A549 (cell line): ENCODE measurements around the gene RAPGEF2. TPM values are rescaled to one million over a fixed set of nuclear protein-coding genes. Genes with fewer than 3 reads are reported as not detected.
"Not testable (repeated sequence)": the region's sequence is repeated elsewhere in the genome, so short reads cannot be mapped to it uniquely, and the experiment has no call there.

Source experiments
- ATAC-seq, 2 experiments: fragments of 200-7000 bp in 1 of 2; fragments of >200 bp in 1 of 2; cut with Nextera tagmentation in 1 of 2; cut with Tn5 transposase in 1 of 2; 3 replicates each; pipeline versions ENCODE4 v1.8.0 to v1.9.1; 2018 to 2020; ENCODE audit warnings: mild to moderate bottlenecking in 1 of 2, moderate library complexity in 1 of 2
- CTCF ChIA-PET: fragments of 300-600 bp; sonication (Branson Sonifier 250); formaldehyde crosslinking; extraction: SDS; loops from one replicate; lab custom pipeline; 2021; ENCODE audit warnings: antibody characterized with exemption, inconsistent platforms; lab: Yijun Ruan, JAX
- POLR2A ChIA-PET: fragments of 350-600 bp; formaldehyde crosslinking; extraction: SDS; loops from one replicate; lab custom pipeline; 2021; ENCODE audit warnings: antibody characterized with exemption, inconsistent platforms; lab: Yijun Ruan, JAX
- DNase-seq, 2 experiments: peaks; one replicate each; pipeline versions ENCODE4 v3.0.0 to v3.0.0-alpha.2; 2011 to 2016; ENCODE audit warnings: low read depth in 1 of 2, low spot score in 1 of 2
- FAIRE-seq: peaks from 2 replicates; lab custom pipeline; 2011; peaks lifted over from hg19 to GRCh38; lab: Jason Lieb, UNC
- H3K27ac ChIP-seq, 2 experiments: fragments of >200 bp; sonication (Bioruptor Twin); formaldehyde crosslinking; 3 replicates each; pipeline ENCODE4 v1.5.1; 2016 to 2017
- H3K4me1 ChIP-seq: fragments of >200 bp; sonication (Bioruptor Twin); formaldehyde crosslinking; 3 replicates; pipeline ENCODE4 v1.6.1; 2016
- H3K4me2 ChIP-seq: fragments of >200 bp; sonication (Bioruptor Twin); formaldehyde crosslinking; 3 replicates; pipeline ENCODE4 v1.6.1; 2016
- H3K4me3 ChIP-seq: fragments of >200 bp; sonication (Bioruptor Twin); formaldehyde crosslinking; 3 replicates; pipeline ENCODE4 v1.5.1; 2016
- H3K9me3 ChIP-seq: fragments of >200 bp; sonication (Bioruptor Twin); formaldehyde crosslinking; 3 replicates; pipeline ENCODE4 v1.6.1; 2016
- BCL3 ChIP-seq: fragments of >200 bp; sonication (Bioruptor Twin); formaldehyde crosslinking; IDR thresholded peaks from 3 replicates; pipeline ENCODE4 v1.6.1; 2016
- CBX2 ChIP-seq: fragments of 200-600 bp; sonication (generic); IDR thresholded peaks from 2 replicates; pipeline ENCODE4 v1.6.1; 2016; ENCODE audit warnings: low read depth, mild to moderate bottlenecking, borderline replicate concordance
- CHD4 ChIP-seq: fragments of 200-600 bp; sonication (generic); IDR thresholded peaks from 2 replicates; pipeline ENCODE4 v1.6.1; 2016; ENCODE audit warnings: antibody characterized with exemption, mild to moderate bottlenecking, borderline replicate concordance
- CTCF ChIP-seq: fragments of >200 bp; sonication (Bioruptor Twin); formaldehyde crosslinking; IDR thresholded peaks from 3 replicates; pipeline ENCODE4 v1.5.1; 2016
- EHF ChIP-seq: fragments of 250-450 bp; sonication (Bioruptor Pico); IDR thresholded peaks from 2 replicates; pipeline ENCODE4 v1.5.0; 2020; ENCODE audit warnings: mild to moderate bottlenecking
- ELK1 ChIP-seq: fragments of 150-350 bp; IDR thresholded peaks from 2 replicates; pipeline ENCODE4 v1.6.1; 2014; ENCODE audit warnings: low read depth, mild to moderate bottlenecking, low read length
- FOXS1 ChIP-seq: fragments of 250-450 bp; sonication (Bioruptor Pico); IDR thresholded peaks from 2 replicates; pipeline ENCODE4 v1.5.0; 2020; ENCODE audit warnings: mild to moderate bottlenecking, moderate library complexity
- GATA3 ChIP-seq: IDR thresholded peaks from 2 replicates; pipeline ENCODE4 v1.6.1; 2012; ENCODE audit warnings: borderline replicate concordance
- HES2 ChIP-seq: fragments of >200 bp; sonication (Bioruptor Twin); formaldehyde crosslinking; IDR thresholded peaks from 2 replicates; pipeline ENCODE4 v1.6.1; 2016
- HEYL ChIP-seq: fragments of 250-450 bp; sonication (Bioruptor Pico); IDR thresholded peaks from 2 replicates; pipeline ENCODE4 v1.8.0; 2021; ENCODE audit warnings: mild to moderate bottlenecking, moderate library complexity
- HMGXB4 ChIP-seq: fragments of 250-450 bp; sonication (Bioruptor Pico); IDR thresholded peaks from 2 replicates; pipeline ENCODE4 v1.5.0; 2021; ENCODE audit warnings: mild to moderate bottlenecking, moderate library complexity, borderline replicate concordance
- HOXB5 ChIP-seq: fragments of 250-450 bp; sonication (Bioruptor Pico); IDR thresholded peaks from 2 replicates; pipeline ENCODE4 v1.5.0; 2020; ENCODE audit warnings: mild to moderate bottlenecking, moderate library complexity
- JUN ChIP-seq, 2 experiments: fragments of >200 bp; sonication (Bioruptor Twin); formaldehyde crosslinking; IDR thresholded peaks; 2 replicates in 1 of 2; 3 replicates in 1 of 2; pipeline ENCODE4 v1.6.1; 2016 to 2017
- JUNB ChIP-seq: fragments of >200 bp; sonication (Bioruptor Twin); formaldehyde crosslinking; IDR thresholded peaks from 2 replicates; pipeline ENCODE4 v1.6.1; 2016
- KDM1A ChIP-seq: fragments of 200-600 bp; sonication (generic); IDR thresholded peaks from 2 replicates; pipeline ENCODE4 v1.6.1; 2016; ENCODE audit warnings: low read depth, mild to moderate bottlenecking
- KDM5A ChIP-seq: fragments of 200-600 bp; sonication (generic); IDR thresholded peaks from 2 replicates; pipeline ENCODE4 v1.6.1; 2016; ENCODE audit warnings: antibody characterized with exemption, mild to moderate bottlenecking
- MAFK ChIP-seq: fragments of 450-650 bp; IDR thresholded peaks from 2 replicates; pipeline ENCODE4 v1.6.1; 2014; ENCODE audit not compliant: partially characterized antibody
- MYC ChIP-seq: IDR thresholded peaks from 2 replicates; pipeline ENCODE4 v1.6.1; 2012; ENCODE audit warnings: mild to moderate bottlenecking, inconsistent platforms, low read length, improper control_type of control experiment, borderline replicate concordance
- POLR2A ChIP-seq: IDR thresholded peaks from 2 replicates; pipeline ENCODE4 v1.6.1; 2012; ENCODE audit warnings: mild to moderate bottlenecking, low read length
- POLR2AphosphoS2 ChIP-seq: conservative IDR thresholded peaks from 2 replicates; pipeline ENCODE4 v1.6.1; 2012; ENCODE audit warnings: low read length, improper control_type of control experiment, inconsistent platforms
- RCOR1 ChIP-seq: fragments of 150-350 bp; IDR thresholded peaks from 2 replicates; pipeline ENCODE4 v1.6.1; 2014; ENCODE audit warnings: antibody characterized with exemption, low read length, low read depth
- RNF2 ChIP-seq: fragments of 200-600 bp; sonication (generic); IDR thresholded peaks from 2 replicates; pipeline ENCODE4 v1.6.1; 2016; ENCODE audit warnings: low read depth, mild to moderate bottlenecking, antibody characterized with exemption, moderate library complexity, borderline replicate concordance
- SREBF2 ChIP-seq: fragments of 450-650 bp; IDR thresholded peaks from 2 replicates; pipeline ENCODE4 v1.6.1; 2014; ENCODE audit warnings: mild to moderate bottlenecking, moderate library complexity
- TFCP2L1 ChIP-seq: fragments of 250-450 bp; sonication (Bioruptor Pico); IDR thresholded peaks from 2 replicates; pipeline ENCODE4 v1.5.0; 2021; ENCODE audit warnings: mild to moderate bottlenecking
- ZC3H11A ChIP-seq: fragments of 450-650 bp; IDR thresholded peaks from 2 replicates; pipeline ENCODE4 v1.6.1; 2014; ENCODE audit warnings: antibody characterized with exemption, mild to moderate bottlenecking
- ZNF302 ChIP-seq: fragments of 250-450 bp; sonication (Bioruptor Pico); IDR thresholded peaks from 2 replicates; pipeline ENCODE4 v1.9.0; 2021; ENCODE audit warnings: inconsistent platforms, mild to moderate bottlenecking, moderate library complexity
- ZSCAN20 ChIP-seq: fragments of 250-450 bp; sonication (Bioruptor Pico); IDR thresholded peaks from 2 replicates; pipeline ENCODE4 v1.8.0; 2022; ENCODE audit warnings: mild to moderate bottlenecking, moderate library complexity
- WGBS: methylation state at CpG from one replicate; pipeline ENCODE4 v1.1.6; 2017; ENCODE audit errors: missing lambda C conversion rate; 5-methylcytosine and 5-hydroxymethylcytosine counted together
- polyA plus RNA-seq, 4 experiments: library from polyadenylated mRNA; depleted of rRNA in 3 of 4; stranded (reverse); fragments of >200 nt; fragmentation: RNase III in 1 of 4; extraction: RNeasy Plus Mini Kit Qiagen cat#74134 plus additional on column Dnase treatment in 1 of 4; gene quantifications; 2 replicates in 3 of 4; 3 replicates in 1 of 4; pipeline ENCODE4 v1.2.3, GENCODE V29; 2011 to 2017
- TF ChIP-seq, protein P1 (sequence below): IDR thresholded peaks from 2 replicates; pipeline ENCODE4 v1.6.1; 2012; ENCODE audit warnings: low read depth, borderline replicate concordance

Gene RAPGEF2
- polyA plus RNA-seq, 2 of the 4 experiments (the other 2 are of a cell fraction): 10.7 to 31.8 TPM

- TF ChIP-seq CTCF (no peak), CHD4 (no peak), TFCP2L1 (CRISPR knock-in tag) (no peak), KDM5A (no peak), KDM1A (no peak), ZNF302 (CRISPR knock-in tag) (no peak), POLR2A (no peak), RCOR1 (no peak)
Measured at GRCh38 chr4:159108124-159108523, 5.2 kb downstream of the RAPGEF2 start (continued).

DNA sequence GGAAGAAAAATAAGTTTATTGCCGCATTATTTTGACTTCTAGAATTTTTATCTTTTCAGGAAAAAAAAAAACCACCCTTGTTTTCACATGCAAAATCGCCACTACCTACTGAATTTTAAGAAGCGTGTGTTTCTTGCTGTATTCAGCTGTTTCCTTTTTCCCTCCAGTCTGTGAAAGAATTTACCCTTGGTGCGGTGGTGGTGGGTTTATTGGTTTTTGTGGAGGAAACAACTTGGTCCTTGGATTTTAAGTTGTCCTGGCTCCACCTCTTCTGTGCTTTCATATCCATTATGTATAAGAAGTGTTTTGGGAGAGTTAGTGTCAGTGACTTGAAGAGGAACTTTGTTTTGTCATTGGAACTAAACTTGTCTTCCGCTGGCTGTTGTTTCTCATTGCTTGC is 8.1 kb downstream of the RAPGEF2 start:
- ChIA-PET CTCF (no interaction called here), POLR2A (interaction anchor here (1.0 kb wide), 1 partner anchor 27 kb away, joined by 3 read pairs; no protein-coding TSS in a partner anchor)
- ATAC-seq (no peak), DNase-seq (no peak), FAIRE-seq (no peak)
- TF ChIP-seq EHF (CRISPR knock-in tag): no peak
- TF ChIP-seq ZC3H11A: no peak
- no peak for TF ChIP-seq HES2
- no peak for TF ChIP-seq HEYL (CRISPR knock-in tag)
- TF ChIP-seq POLR2AphosphoS2: no peak
- TF ChIP-seq JUNB: no peak
- no peak for TF ChIP-seq HOXB5 (CRISPR knock-in tag)
- TF ChIP-seq CBX2: no peak
- no peak for TF ChIP-seq HMGXB4 (CRISPR knock-in tag)
- no peak for TF ChIP-seq ELK1
- no peak for TF ChIP-seq SREBF2
- no peak overlapping the region for H3K4me2 ChIP-seq
- H3K4me1 ChIP-seq: peaks cover 22% of the 10 kb centered on the region
- H3K9me3 ChIP-seq: peaks cover 7% of the 10 kb centered on the region; the same call in 1 of the 3 replicates
- 95% methylated on average over 5 of the region's 5 CpGs for WGBS
- no peak overlapping the region for H3K4me3 ChIP-seq
- no peak overlapping the region for H3K27ac ChIP-seq

- CTCF ChIA-PET: no interaction called here
- 90% methylated on average over 4 of the region's 4 CpGs for WGBS
- ATAC-seq: no peak
Measured at GRCh38 chr4:159111416-159111815, 8.5 kb downstream of the RAPGEF2 start.

DNA sequence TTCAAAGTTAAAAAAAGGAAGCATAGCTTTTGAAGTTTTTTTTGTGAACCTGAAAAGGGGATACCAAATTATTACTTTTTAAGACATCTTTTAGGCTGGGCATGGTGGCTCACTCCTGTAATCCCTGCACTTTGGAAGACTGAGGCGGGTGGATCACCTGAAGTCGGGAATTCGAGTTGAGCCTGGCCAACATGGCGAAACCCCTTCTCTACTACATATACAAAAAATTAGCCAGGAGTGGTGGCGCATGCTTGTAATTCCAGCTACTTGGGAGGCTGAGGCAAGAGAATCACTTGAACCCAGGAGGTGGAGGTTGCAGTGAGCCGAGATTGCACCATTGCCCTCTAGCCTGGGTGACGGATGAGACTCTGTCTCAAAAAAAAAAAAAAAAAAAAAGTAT is 10.5 kb downstream of the RAPGEF2 start:
- CTCF ChIA-PET: interaction anchor here (0.6 kb wide), 1 partner anchor 338 kb away, joined by 3 read pairs; no protein-coding TSS in a partner anchor
- H3K4me1 ChIP-seq, H3K4me2 ChIP-seq, FAIRE-seq, H3K9me3 ChIP-seq, ATAC-seq, POLR2A ChIA-PET, H3K4me3 ChIP-seq, H3K27ac ChIP-seq, DNase-seq: not testable (repeated sequence)
- 91% methylated on average over 7 of the region's 7 CpGs for WGBS

More at GRCh38 chr4:159111416-159111815, 8.5 kb downstream of the RAPGEF2 start:
- no peak for TF ChIP-seq TFCP2L1 (CRISPR knock-in tag)
- TF ChIP-seq ZSCAN20 (CRISPR knock-in tag): no peak
- no peak for TF ChIP-seq MYC
- no peak for TF ChIP-seq RNF2
- TF ChIP-seq HOXB5 (CRISPR knock-in tag): no peak
- TF ChIP-seq JUN (IDR thresholded peaks at IDR 0.05): no peak
- no peak for TF ChIP-seq GATA3
- no peak for TF ChIP-seq KDM5A
- TF ChIP-seq MAFK: no peak
- TF ChIP-seq FOXS1 (CRISPR knock-in tag): no peak
- TF ChIP-seq BCL3: no peak
- no peak for TF ChIP-seq RCOR1
- TF ChIP-seq, protein P1, sequence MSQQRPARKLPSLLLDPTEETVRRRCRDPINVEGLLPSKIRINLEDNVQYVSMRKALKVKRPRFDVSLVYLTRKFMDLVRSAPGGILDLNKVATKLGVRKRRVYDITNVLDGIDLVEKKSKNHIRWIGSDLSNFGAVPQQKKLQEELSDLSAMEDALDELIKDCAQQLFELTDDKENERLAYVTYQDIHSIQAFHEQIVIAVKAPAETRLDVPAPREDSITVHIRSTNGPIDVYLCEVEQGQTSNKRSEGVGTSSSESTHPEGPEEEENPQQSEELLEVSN: no peak
- FAIRE-seq (no peak), DNase-seq (no peak)
- no peak overlapping the region for H3K4me3 ChIP-seq
- H3K4me2 ChIP-seq: no peak overlapping the region
- peaks cover 7% of the 10 kb centered on the region; the same call in 1 of the 3 replicates for H3K9me3 ChIP-seq
- H3K4me1 ChIP-seq: peaks cover 17% of the 10 kb centered on the region
- POLR2A ChIA-PET: interaction anchor here (1.0 kb wide), 1 partner anchor 27 kb away, joined by 3 read pairs; no protein-coding TSS in a partner anchor
- H3K27ac ChIP-seq: no peak overlapping the region
